DOHH2 (cell line): ENCODE data around the gene PTPN14.

Source experiments
- H3F3A ChIP-seq: fragments of 200-600 bp; sonication (generic), shearing (Covaris generic); 2 replicates; pipeline ENCODE4 v1.6.0; 2016; ENCODE audit warnings: antibody characterized with exemption, mild to moderate bottlenecking; ENCODE audit not compliant: control insufficient read depth, insufficient read depth
- H3K27ac ChIP-seq: fragments of 200-600 bp; sonication (generic); 2 replicates; pipeline ENCODE4 v1.5.1; 2014; ENCODE audit warnings: low read depth, mild to moderate bottlenecking, low read length, moderate library complexity
- H3K27me3 ChIP-seq: fragments of 200-600 bp; sonication (generic); 2 replicates; pipeline ENCODE4 v1.6.1; 2014; ENCODE audit warnings: mild to moderate bottlenecking, low read length, mixed read lengths; ENCODE audit not compliant: control insufficient read depth
- H3K36me3 ChIP-seq: fragments of 200-600 bp; sonication (generic); 2 replicates; pipeline ENCODE4 v1.6.1; 2014; ENCODE audit warnings: mild to moderate bottlenecking, low read length, moderate library complexity, mixed read lengths; ENCODE audit not compliant: control insufficient read depth
- H3K4me1 ChIP-seq: fragments of 200-600 bp; sonication (generic); 2 replicates; pipeline ENCODE4 v1.6.1; 2014; ENCODE audit warnings: mild to moderate bottlenecking, low read length, mixed read lengths; ENCODE audit not compliant: control insufficient read depth
- H3K4me2 ChIP-seq: fragments of 200-600 bp; sonication (generic); 2 replicates; pipeline ENCODE4 v1.6.0; 2014; ENCODE audit warnings: mild to moderate bottlenecking, low read length, moderate library complexity
- H3K4me3 ChIP-seq: fragments of 200-600 bp; sonication (generic); 2 replicates; pipeline ENCODE4 v1.5.1; 2014; ENCODE audit warnings: mild to moderate bottlenecking, low read length, mixed read lengths
- H3K79me2 ChIP-seq: fragments of 200-600 bp; sonication (generic); 2 replicates; pipeline ENCODE4 v1.6.1; 2014; ENCODE audit warnings: mild to moderate bottlenecking, low read length, mixed read lengths; ENCODE audit not compliant: control insufficient read depth
- H3K9me2 ChIP-seq: fragments of 200-600 bp; sonication (generic); replicated peaks from 2 replicates; pipeline ENCODE4 v1.6.1; 2014; ENCODE audit warnings: mild to moderate bottlenecking, low read length, mixed read lengths; ENCODE audit not compliant: control insufficient read depth
- H3K9me3 ChIP-seq: fragments of 200-600 bp; sonication (generic); 2 replicates; pipeline ENCODE4 v1.6.1; 2014; ENCODE audit warnings: antibody characterized with exemption, low read length, mixed read lengths; ENCODE audit not compliant: control insufficient read depth, insufficient read depth
- H4K20me1 ChIP-seq: fragments of 200-600 bp; sonication (generic); 2 replicates; pipeline ENCODE4 v1.6.0; 2014; ENCODE audit warnings: low read depth, mild to moderate bottlenecking, antibody characterized with exemption, low read length, moderate library complexity; ENCODE audit not compliant: control insufficient read depth, insufficient read depth
- CTCF ChIP-seq: fragments of 200-600 bp; sonication (generic); IDR thresholded peaks from one replicate; pipeline ENCODE4 v1.5.1; 2014; ENCODE audit warnings: antibody characterized with exemption, mild to moderate bottlenecking, low read depth, low read length; ENCODE audit not compliant: poor library complexity, severe bottlenecking
- EZH2phosphoT487 ChIP-seq: fragments of 200-600 bp; sonication (generic); IDR thresholded peaks from 2 replicates; pipeline ENCODE4 v1.6.1; 2017; ENCODE audit warnings: borderline replicate concordance, mild to moderate bottlenecking, antibody characterized with exemption, low read length, moderate library complexity, mixed read lengths

Gene PTPN14

GRCh38 chr1:214352838-214353237 is 198.6 kb downstream of the PTPN14 start:
- H3K27me3 ChIP-seq, result peaks cover under 1% of the 10 kb centered on the region; the same call in 1 of the 2 replicates
- no peaks in the 10 kb centered on the region for H3K9me2 ChIP-seq
- no peaks in the 10 kb centered on the region for H3K4me1 ChIP-seq
- H3F3A ChIP-seq, result no peaks in the 10 kb centered on the region
- H4K20me1 ChIP-seq, result no peaks in the 10 kb centered on the region
- H3K27ac ChIP-seq, result no peak overlapping the region
- no peak overlapping the region for H3K4me3 ChIP-seq
- no peaks in the 10 kb centered on the region for H3K36me3 ChIP-seq
- H3K9me3 ChIP-seq, result no peaks in the 10 kb centered on the region
- H3K79me2 ChIP-seq, result no peaks in the 10 kb centered on the region
- TF ChIP-seq EZH2phosphoT487 (no peak), CTCF (no peak)
- no peak overlapping the region for H3K4me2 ChIP-seq

DNA sequence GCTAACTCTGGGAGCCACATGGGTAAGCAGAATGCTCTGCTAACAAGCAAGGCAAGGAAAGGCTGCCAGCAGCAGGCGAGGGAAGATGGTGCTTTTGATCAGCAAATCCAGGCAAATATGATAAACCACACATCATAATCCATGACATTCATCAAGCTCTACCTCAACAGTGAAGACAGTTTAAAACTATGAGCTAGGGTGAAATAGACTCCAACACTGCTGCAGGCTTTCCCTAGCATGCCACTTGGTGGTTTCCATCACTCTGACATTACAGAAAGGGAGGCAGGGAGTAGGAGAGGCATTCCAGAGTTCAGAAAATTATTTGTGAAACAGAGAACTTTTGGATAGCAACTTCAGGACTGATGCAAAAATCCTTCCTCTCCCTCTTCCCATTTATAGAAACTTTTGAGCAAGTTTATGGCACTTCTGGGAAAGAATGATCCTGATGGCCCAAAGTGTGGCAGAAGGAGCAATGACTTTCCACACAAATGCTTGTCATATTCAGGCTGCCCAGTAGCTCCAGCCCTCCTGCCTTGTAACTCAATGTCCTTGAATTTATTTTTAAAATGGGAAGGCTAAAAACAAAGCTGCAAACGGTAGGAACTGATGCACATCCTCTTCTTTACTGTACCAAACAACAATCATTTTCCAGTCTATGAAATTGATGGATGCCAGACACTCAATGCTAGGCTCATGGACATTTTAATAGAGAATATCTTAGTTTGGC is 199.7 kb downstream of the PTPN14 start:
- Histone ChIP-seq H3F3A (no peaks in the 10 kb centered on the region), H3K27ac (no peak overlapping the region), H3K4me2 (no peak overlapping the region), H3K36me3 (no peaks in the 10 kb centered on the region), H4K20me1 (no peaks in the 10 kb centered on the region), H3K4me3 (no peak overlapping the region), H3K9me3 (no peaks in the 10 kb centered on the region), H3K9me2 (no peaks in the 10 kb centered on the region), H3K27me3 (peaks cover 2% of the 10 kb centered on the region; the same call in 1 of the 2 replicates), H3K79me2 (no peaks in the 10 kb centered on the region), H3K4me1 (no peaks in the 10 kb centered on the region)
- no peak for TF ChIP-seq CTCF
- no peak for TF ChIP-seq EZH2phosphoT487

DNA sequence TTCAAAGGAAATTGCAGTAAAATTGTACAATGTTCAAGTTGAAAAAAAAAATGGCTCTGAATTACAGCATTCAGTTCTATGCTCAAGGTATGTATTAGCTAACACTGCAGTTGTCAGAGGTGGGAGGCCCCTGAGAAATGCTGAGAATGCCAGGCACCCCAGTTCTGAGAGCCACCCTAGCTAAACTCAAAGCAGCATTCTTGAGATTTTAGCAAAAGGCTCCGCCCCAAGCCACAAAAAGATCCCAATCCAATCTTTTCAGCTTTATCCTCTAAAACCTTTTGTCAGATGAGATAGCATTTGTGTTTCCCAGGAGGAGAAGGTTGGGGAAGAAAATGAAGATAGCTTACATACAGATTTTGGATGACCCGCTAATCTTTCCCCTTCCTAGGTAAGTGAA is 201.6 kb downstream of the PTPN14 start:
- Histone ChIP-seq H3K36me3 (no peaks in the 10 kb centered on the region), H3K27me3 (peaks cover 2% of the 10 kb centered on the region; the same call in 1 of the 2 replicates), H3K4me3 (no peak overlapping the region), H3F3A (no peaks in the 10 kb centered on the region), H3K9me3 (peaks cover 3% of the 10 kb centered on the region; the same call in 1 of the 2 replicates), H3K27ac (no peak overlapping the region), H4K20me1 (no peaks in the 10 kb centered on the region), H3K79me2 (no peaks in the 10 kb centered on the region), H3K4me1 (no peaks in the 10 kb centered on the region), H3K9me2 (no peaks in the 10 kb centered on the region), H3K4me2 (no peak overlapping the region)
- no peak for TF ChIP-seq CTCF
- TF ChIP-seq EZH2phosphoT487, result no peak
